SH-SY5Y (cell line): Measurements from ENCODE around the gene DCDC1.

ENCODE experiments used
- GATA2 ChIP-seq: IDR thresholded peaks from 2 replicates; pipeline ENCODE4 v1.6.1; 2011; ENCODE audit warnings: mild to moderate bottlenecking, low read depth, low read length
- GATA3 ChIP-seq: IDR thresholded peaks from 2 replicates; pipeline ENCODE4 v1.6.1; 2011; ENCODE audit warnings: low read depth, mild to moderate bottlenecking, low read length, moderate library complexity

- TF ChIP-seq GATA2 = no peak
- no peak for TF ChIP-seq GATA3
Measured at GRCh38 chr11:31050061-31050765, 319.3 kb downstream of the DCDC1 start.
